OCI-LY7 (cell line): ENCODE results near the gene CMTM3. TPM values are rescaled to one million over a fixed set of nuclear protein-coding genes. Genes with fewer than 3 reads are reported as not detected.

Experiments used
- BruUV-seq: library from RNA; stranded (reverse); fragments of 400-500 nt; replicated peaks from 2 replicates; lab custom pipeline; 2021; lab: Mats Ljungman, UMichigan
- CTCF ChIA-PET: fragments of 300-600 bp; sonication (Branson Sonifier 250); formaldehyde crosslinking; loops from one replicate; lab custom pipeline; 2022; ENCODE audit warnings: antibody characterized with exemption; ENCODE audit not compliant: unreplicated experiment; lab: Charles Lee
- POLR2A ChIA-PET: fragments of 300-600 bp; sonication (Branson Sonifier 250); formaldehyde crosslinking; loops from one replicate; lab custom pipeline; 2022; ENCODE audit warnings: antibody characterized with exemption; lab: Charles Lee
- DNase-seq: peaks from one replicate; pipeline ENCODE4 v3.0.0-alpha.2; 2015; ENCODE audit warnings: low spot score
- H2AFZ ChIP-seq: fragments of 200-600 bp; sonication (generic), shearing (Covaris generic); 2 replicates; pipeline ENCODE4 v1.6.1; 2014; ENCODE audit warnings: mild to moderate bottlenecking, antibody characterized with exemption, low read length, moderate library complexity
- H3K27ac ChIP-seq: fragments of 200-600 bp; sonication (generic); 2 replicates; pipeline ENCODE4 v1.5.1; 2014; ENCODE audit warnings: mixed run types, low read depth, mild to moderate bottlenecking, moderate library complexity, low read length, inconsistent platforms; ENCODE audit not compliant: poor library complexity, severe bottlenecking
- H3K36me3 ChIP-seq: fragments of 200-600 bp; sonication (generic); 2 replicates; pipeline ENCODE4 v1.6.1; 2014; ENCODE audit warnings: mild to moderate bottlenecking, antibody characterized with exemption, low read length, moderate library complexity, mixed read lengths; ENCODE audit not compliant: insufficient read depth
- H3K4me1 ChIP-seq: fragments of 200-600 bp; sonication (generic); 2 replicates; pipeline ENCODE4 v1.5.1; 2014; ENCODE audit warnings: mild to moderate bottlenecking, low read length; ENCODE audit not compliant: insufficient read depth, poor library complexity, severe bottlenecking
- H3K4me2 ChIP-seq: fragments of 200-600 bp; sonication (generic); 2 replicates; pipeline ENCODE4 v1.6.1; 2014; ENCODE audit warnings: mild to moderate bottlenecking, low read length
- H3K4me3 ChIP-seq: fragments of 200-600 bp; sonication (generic); 2 replicates; pipeline ENCODE4 v1.5.1; 2014; ENCODE audit warnings: mild to moderate bottlenecking, low read depth, low read length; ENCODE audit not compliant: poor library complexity, severe bottlenecking
- H3K79me2 ChIP-seq: fragments of 200-600 bp; sonication (generic); 2 replicates; pipeline ENCODE4 v1.6.1; 2016; ENCODE audit warnings: low read depth, mild to moderate bottlenecking, low read length, moderate library complexity, mixed read lengths; ENCODE audit not compliant: insufficient read depth
- H3K9me2 ChIP-seq: fragments of 200-600 bp; sonication (generic); 2 replicates; pipeline ENCODE4 v1.6.1; 2016; ENCODE audit warnings: mild to moderate bottlenecking, low read length, mixed read lengths; ENCODE audit not compliant: insufficient read depth
- H3K9me3 ChIP-seq: fragments of 200-600 bp; sonication (generic); 2 replicates; pipeline ENCODE4 v1.6.1; 2014; ENCODE audit warnings: mild to moderate bottlenecking, mixed run types, low read length, mixed read lengths
- H4K20me1 ChIP-seq: fragments of 200-600 bp; sonication (generic); 2 replicates; pipeline ENCODE4 v1.6.1; 2014; ENCODE audit warnings: mild to moderate bottlenecking, antibody characterized with exemption, low read length, moderate library complexity, mixed read lengths; ENCODE audit not compliant: insufficient read depth
- EZH2phosphoT487 ChIP-seq: fragments of 200-600 bp; sonication (generic); IDR thresholded peaks from 2 replicates; pipeline ENCODE4 v1.6.1; 2018; ENCODE audit warnings: low read depth, borderline replicate concordance, mild to moderate bottlenecking, mixed run types, antibody characterized with exemption, low read length, moderate library complexity, mixed read lengths
- intact Hi-C: fragments of 100-400 bp; cut with micrococcal nuclease; formaldehyde crosslinking; loops from one replicate; pipeline ENCODE4 v1.10.0; 2022; ENCODE audit not compliant: unreplicated experiment
- total RNA-seq, 2 experiments: library from RNA; depleted of rRNA in 1 of 2; stranded (reverse); fragments of >200 nt in 1 of 2; shearing (Covaris generic) in 1 of 2; gene quantifications; 2 replicates each; pipeline ENCODE4 v1.2.3, GENCODE V29; 2014 to 2022
- TF ChIP-seq, protein P1 (sequence below): fragments of 200-600 bp; sonication (generic); conservative IDR thresholded peaks from 2 replicates; pipeline ENCODE4 v1.5.1; 2014; ENCODE audit warnings: mild to moderate bottlenecking, antibody characterized with exemption, low read length, moderate library complexity, mixed read lengths

Gene CMTM3
- total RNA-seq, 2 experiments from 2014 or later, result 5.0 to 30.4 TPM

DNA sequence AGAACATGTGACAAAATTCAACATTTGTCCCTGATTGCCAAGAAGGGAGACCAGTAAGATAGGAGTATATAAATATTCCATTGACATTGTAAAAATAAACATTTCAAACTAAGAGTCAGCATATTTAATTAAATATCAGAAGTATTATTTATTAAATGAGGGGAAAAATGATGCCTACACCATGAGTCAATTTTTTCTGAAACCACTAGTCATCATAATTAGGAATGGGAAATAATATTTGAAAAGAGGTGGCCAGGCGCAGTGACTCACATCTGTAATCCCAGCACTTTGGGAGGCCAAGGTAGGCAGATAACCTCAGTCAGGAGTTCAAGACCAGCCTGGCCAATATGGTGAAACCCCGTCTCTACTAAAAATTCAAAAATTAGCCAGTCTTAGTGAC is 36.1 kb upstream of the CMTM3 start:
- CTCF ChIA-PET, result no interaction called here
- Histone ChIP-seq H4K20me1 (no peaks in the 10 kb centered on the region), H3K4me2 (no peak overlapping the region), H3K27ac (no peak overlapping the region), H3K9me3 (no peaks in the 10 kb centered on the region), H3K36me3 (peaks cover 46% of the 10 kb centered on the region), H3K4me3 (no peak overlapping the region), H3K9me2 (no peaks in the 10 kb centered on the region), H3K79me2 (no peaks in the 10 kb centered on the region), H3K4me1 (no peaks in the 10 kb centered on the region), H2AFZ (no peak overlapping the region)
- intact Hi-C loops, result no loop called here
- DNase-seq, result no peak
- no TSS peak for BruUV-seq
- no peak for TF ChIP-seq EZH2phosphoT487
- TF ChIP-seq, protein P1, sequence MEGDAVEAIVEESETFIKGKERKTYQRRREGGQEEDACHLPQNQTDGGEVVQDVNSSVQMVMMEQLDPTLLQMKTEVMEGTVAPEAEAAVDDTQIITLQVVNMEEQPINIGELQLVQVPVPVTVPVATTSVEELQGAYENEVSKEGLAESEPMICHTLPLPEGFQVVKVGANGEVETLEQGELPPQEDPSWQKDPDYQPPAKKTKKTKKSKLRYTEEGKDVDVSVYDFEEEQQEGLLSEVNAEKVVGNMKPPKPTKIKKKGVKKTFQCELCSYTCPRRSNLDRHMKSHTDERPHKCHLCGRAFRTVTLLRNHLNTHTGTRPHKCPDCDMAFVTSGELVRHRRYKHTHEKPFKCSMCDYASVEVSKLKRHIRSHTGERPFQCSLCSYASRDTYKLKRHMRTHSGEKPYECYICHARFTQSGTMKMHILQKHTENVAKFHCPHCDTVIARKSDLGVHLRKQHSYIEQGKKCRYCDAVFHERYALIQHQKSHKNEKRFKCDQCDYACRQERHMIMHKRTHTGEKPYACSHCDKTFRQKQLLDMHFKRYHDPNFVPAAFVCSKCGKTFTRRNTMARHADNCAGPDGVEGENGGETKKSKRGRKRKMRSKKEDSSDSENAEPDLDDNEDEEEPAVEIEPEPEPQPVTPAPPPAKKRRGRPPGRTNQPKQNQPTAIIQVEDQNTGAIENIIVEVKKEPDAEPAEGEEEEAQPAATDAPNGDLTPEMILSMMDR, result no peak
- POLR2A ChIA-PET, result no interaction called here

DNA sequence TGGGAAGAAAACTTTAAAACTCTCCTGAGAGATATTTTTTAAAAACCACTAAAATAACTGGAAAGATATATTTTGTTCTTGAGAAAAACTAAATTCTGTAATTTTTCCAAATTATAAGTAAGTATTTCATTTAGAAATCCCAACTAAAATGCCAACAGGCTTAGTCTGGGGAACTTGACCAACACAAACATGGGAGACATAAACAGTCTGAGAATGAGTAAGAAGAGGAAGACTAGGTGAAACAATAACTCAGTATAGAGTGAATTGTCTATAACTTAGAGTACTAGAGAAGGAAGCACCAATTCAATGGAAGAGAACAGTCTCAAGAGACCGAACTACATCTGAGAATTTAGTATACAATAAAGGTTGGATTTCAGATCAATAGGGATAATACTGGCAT is 35.4 kb upstream of the CMTM3 start:
- H3K36me3 ChIP-seq, result peaks cover 38% of the 10 kb centered on the region
- no peaks in the 10 kb centered on the region for H3K4me1 ChIP-seq
- H3K27ac ChIP-seq, result no peak overlapping the region
- no peaks in the 10 kb centered on the region for H3K9me2 ChIP-seq
- no peaks in the 10 kb centered on the region for H3K79me2 ChIP-seq
- no peaks in the 10 kb centered on the region for H4K20me1 ChIP-seq
- H3K4me3 ChIP-seq, result no peak overlapping the region
- BruUV-seq, result no TSS peak
- POLR2A ChIA-PET, result interaction anchor here (0.5 kb wide), 1 partner anchor 240 kb away, joined by 4 read pairs; no protein-coding TSS in a partner anchor
- no peak overlapping the region for H2AFZ ChIP-seq
- TF ChIP-seq EZH2phosphoT487, result no peak
- TF ChIP-seq, protein P1, result no peak
- no peak overlapping the region for H3K4me2 ChIP-seq
- CTCF ChIA-PET, result no interaction called here
- DNase-seq, result no peak
- no peaks in the 10 kb centered on the region for H3K9me3 ChIP-seq
- intact Hi-C loops, result no loop called here

DNA sequence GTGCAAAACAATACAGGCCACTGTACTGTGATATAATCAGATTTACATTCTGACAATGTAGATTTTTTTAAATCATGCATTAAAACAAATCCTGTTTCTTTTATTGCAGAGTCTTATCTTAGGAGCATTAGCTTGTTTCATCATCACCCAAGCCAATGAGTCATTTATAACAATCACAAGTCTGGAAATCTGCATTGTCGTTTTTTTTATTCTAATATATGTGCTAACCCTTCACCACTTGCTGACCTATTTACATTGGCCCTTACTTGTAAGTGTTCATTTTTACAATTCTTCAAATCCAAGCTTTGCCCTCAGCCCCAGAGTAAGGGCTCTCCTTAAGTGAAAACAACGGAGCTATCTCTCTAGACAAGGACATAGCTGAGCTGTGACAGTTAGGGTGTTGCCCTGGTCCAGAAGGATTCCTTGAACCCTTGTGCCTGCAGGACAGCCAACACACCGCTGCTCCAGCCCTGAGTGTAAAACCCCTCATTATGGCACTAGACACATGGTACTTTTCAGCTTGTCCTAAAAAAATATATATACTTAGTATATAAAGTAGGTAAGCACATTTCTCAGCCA is 34.6 kb upstream of the CMTM3 start:
- Histone ChIP-seq H3K79me2 (no peaks in the 10 kb centered on the region), H3K4me1 (no peaks in the 10 kb centered on the region), H3K27ac (no peak overlapping the region), H2AFZ (no peak overlapping the region), H3K4me3 (no peak overlapping the region), H3K9me3 (no peaks in the 10 kb centered on the region), H4K20me1 (no peaks in the 10 kb centered on the region), H3K9me2 (no peaks in the 10 kb centered on the region), H3K4me2 (no peak overlapping the region), H3K36me3 (peaks cover 33% of the 10 kb centered on the region)
- ChIA-PET CTCF (no interaction called here), POLR2A (interaction anchor here (0.5 to 1.4 kb wide), 2 partner anchors 12 to 240 kb away, joined by 4 to 7 read pairs; no protein-coding TSS in a partner anchor)
- no peak for DNase-seq
- TF ChIP-seq, protein P1, result no peak
- no peak for TF ChIP-seq EZH2phosphoT487
- no TSS peak for BruUV-seq
- intact Hi-C loops, result no loop called here
